Endodermal cell (in vitro differentiated cells): Measurements from ENCODE around the gene CTDSP1. TPM values are rescaled to one million over a fixed set of nuclear protein-coding genes. Genes with fewer than 3 reads are reported as not detected.

Experiments used
- DNase-seq: peaks from one replicate; pipeline ENCODE4 v3.0.0-alpha.2; 2017
- H3K27ac ChIP-seq: 2 replicates; pipeline ENCODE4 v1.5.1; 2013; ENCODE audit warnings: mild to moderate bottlenecking, low read depth, low read length, moderate library complexity
- H3K27me3 ChIP-seq: 2 replicates; pipeline ENCODE4 v1.6.1; 2013; ENCODE audit warnings: mild to moderate bottlenecking, low read length, moderate library complexity; ENCODE audit not compliant: insufficient read depth, control insufficient read depth, poor library complexity, severe bottlenecking
- H3K36me3 ChIP-seq: 2 replicates; pipeline ENCODE4 v1.7.0; 2013; ENCODE audit warnings: mild to moderate bottlenecking, low read length, moderate library complexity; ENCODE audit not compliant: control insufficient read depth, insufficient read depth
- H3K4me1 ChIP-seq: one replicate; pipeline ENCODE4 v1.7.0; 2013; ENCODE audit warnings: low read length; ENCODE audit not compliant: control insufficient read depth, insufficient read depth
- H3K4me3 ChIP-seq: 2 replicates; pipeline ENCODE4 v1.5.1; 2013; ENCODE audit warnings: mild to moderate bottlenecking, low read length, moderate library complexity
- H3K9ac ChIP-seq: 2 replicates; pipeline ENCODE4 v1.6.1; 2013; ENCODE audit warnings: mild to moderate bottlenecking, low read length, moderate library complexity; ENCODE audit not compliant: poor library complexity, severe bottlenecking; ENCODE audit errors: extremely low read depth
- H3K9me3 ChIP-seq: 2 replicates; pipeline ENCODE4 v1.6.1; 2013; ENCODE audit warnings: mild to moderate bottlenecking, low read length, moderate library complexity; ENCODE audit not compliant: control insufficient read depth
- H3K27ac Mint-ChIP-seq: 2 replicates; pipeline ENCODE4 v1.8.0; 2020; ENCODE audit warnings: mixed read lengths
- H3K27me3 Mint-ChIP-seq: 2 replicates; pipeline ENCODE4 v1.8.0; 2021; ENCODE audit warnings: mild to moderate bottlenecking, mixed read lengths; ENCODE audit not compliant: insufficient read depth
- H3K36me3 Mint-ChIP-seq: 2 replicates; pipeline ENCODE4 v1.8.0; 2020; ENCODE audit warnings: low read depth, mixed read lengths
- H3K4me1 Mint-ChIP-seq: 2 replicates; pipeline ENCODE4 v1.8.0; 2020; ENCODE audit warnings: mixed read lengths
- H3K4me3 Mint-ChIP-seq: 2 replicates; pipeline ENCODE4 v1.8.0; 2020; ENCODE audit warnings: mild to moderate bottlenecking, moderate library complexity, mixed read lengths
- H3K9me3 Mint-ChIP-seq: 2 replicates; pipeline ENCODE4 v1.8.0; 2020; ENCODE audit warnings: mild to moderate bottlenecking, mixed read lengths
- WGBS, 2 experiments: methylation state at CpG; one replicate each; pipeline versions ENCODE4 v1.1.5 to v1.1.7; 2013; ENCODE audit warnings: missing lambda C conversion rate in 2 of 2, mixed read lengths in 1 of 2; ENCODE audit not compliant: insufficient coverage in 1 of 2, insufficient read length in 1 of 2; 5-methylcytosine and 5-hydroxymethylcytosine counted together
- total RNA-seq, 2 donors: library from RNA; stranded (reverse); fragmentation: NEBNext Ultra II Directional in 1 of 2; extraction: Animal tissue kit (Norgen Biotek cat#: 25700) in 1 of 2; gene quantifications; 2 replicates in 1 of 2; 3 replicates in 1 of 2; pipeline ENCODE4 v1.2.1, GENCODE V29; 2021
- TF ChIP-seq, protein P1 (sequence below): fragments of 200-600 bp; sonication (generic); conservative IDR thresholded peaks from 2 replicates; pipeline ENCODE4 v1.5.0; 2021; ENCODE audit warnings: antibody characterized with exemption, mild to moderate bottlenecking

CTDSP1 gene
- total RNA-seq, 2 donors from 2014 or later, result 66.8 to 123 TPM

DNA sequence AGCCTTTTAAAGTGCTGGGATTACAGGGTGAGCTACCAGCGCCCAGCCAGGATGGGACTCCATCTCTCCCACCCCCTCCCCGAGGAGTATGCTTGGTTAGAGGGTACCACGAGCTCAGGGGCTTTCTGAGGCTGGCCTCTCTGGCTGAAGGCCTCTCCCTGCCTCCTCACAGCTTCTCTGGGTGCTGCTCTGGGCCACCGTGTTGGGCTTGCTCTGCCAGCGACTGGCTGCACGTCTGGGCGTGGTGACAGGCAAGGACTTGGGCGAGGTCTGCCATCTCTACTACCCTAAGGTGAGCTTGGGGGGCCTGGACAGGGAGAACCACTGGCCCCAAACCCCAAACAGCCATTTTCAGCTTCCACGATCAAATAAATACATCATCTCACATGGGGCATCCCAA lies 14.7 kb upstream of the CTDSP1 start:
- no peaks in the 10 kb centered on the region for H3K4me1 ChIP-seq
- no peak overlapping the region for H3K4me3 ChIP-seq
- H3K4me1 Mint-ChIP-seq, result peaks cover 1% of the 10 kb centered on the region
- no peaks in the 10 kb centered on the region for H3K36me3 Mint-ChIP-seq
- 89 to 91% methylated on average over 5 to 8 of the region's 9 CpGs for WGBS, 2 experiments
- DNase-seq, result no peak
- no peaks in the 10 kb centered on the region for H3K9me3 Mint-ChIP-seq
- H3K27ac Mint-ChIP-seq, result no peak overlapping the region
- no peaks in the 10 kb centered on the region for H3K27me3 ChIP-seq
- H3K9me3 ChIP-seq, result no peaks in the 10 kb centered on the region
- H3K4me3 Mint-ChIP-seq, result no peak overlapping the region
- no peaks in the 10 kb centered on the region for H3K36me3 ChIP-seq
- peaks cover 44% of the 10 kb centered on the region for H3K27me3 Mint-ChIP-seq
- TF ChIP-seq, protein P1, sequence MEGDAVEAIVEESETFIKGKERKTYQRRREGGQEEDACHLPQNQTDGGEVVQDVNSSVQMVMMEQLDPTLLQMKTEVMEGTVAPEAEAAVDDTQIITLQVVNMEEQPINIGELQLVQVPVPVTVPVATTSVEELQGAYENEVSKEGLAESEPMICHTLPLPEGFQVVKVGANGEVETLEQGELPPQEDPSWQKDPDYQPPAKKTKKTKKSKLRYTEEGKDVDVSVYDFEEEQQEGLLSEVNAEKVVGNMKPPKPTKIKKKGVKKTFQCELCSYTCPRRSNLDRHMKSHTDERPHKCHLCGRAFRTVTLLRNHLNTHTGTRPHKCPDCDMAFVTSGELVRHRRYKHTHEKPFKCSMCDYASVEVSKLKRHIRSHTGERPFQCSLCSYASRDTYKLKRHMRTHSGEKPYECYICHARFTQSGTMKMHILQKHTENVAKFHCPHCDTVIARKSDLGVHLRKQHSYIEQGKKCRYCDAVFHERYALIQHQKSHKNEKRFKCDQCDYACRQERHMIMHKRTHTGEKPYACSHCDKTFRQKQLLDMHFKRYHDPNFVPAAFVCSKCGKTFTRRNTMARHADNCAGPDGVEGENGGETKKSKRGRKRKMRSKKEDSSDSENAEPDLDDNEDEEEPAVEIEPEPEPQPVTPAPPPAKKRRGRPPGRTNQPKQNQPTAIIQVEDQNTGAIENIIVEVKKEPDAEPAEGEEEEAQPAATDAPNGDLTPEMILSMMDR, result no peak
- no peak overlapping the region for H3K27ac ChIP-seq
- no peak overlapping the region for H3K9ac ChIP-seq

DNA sequence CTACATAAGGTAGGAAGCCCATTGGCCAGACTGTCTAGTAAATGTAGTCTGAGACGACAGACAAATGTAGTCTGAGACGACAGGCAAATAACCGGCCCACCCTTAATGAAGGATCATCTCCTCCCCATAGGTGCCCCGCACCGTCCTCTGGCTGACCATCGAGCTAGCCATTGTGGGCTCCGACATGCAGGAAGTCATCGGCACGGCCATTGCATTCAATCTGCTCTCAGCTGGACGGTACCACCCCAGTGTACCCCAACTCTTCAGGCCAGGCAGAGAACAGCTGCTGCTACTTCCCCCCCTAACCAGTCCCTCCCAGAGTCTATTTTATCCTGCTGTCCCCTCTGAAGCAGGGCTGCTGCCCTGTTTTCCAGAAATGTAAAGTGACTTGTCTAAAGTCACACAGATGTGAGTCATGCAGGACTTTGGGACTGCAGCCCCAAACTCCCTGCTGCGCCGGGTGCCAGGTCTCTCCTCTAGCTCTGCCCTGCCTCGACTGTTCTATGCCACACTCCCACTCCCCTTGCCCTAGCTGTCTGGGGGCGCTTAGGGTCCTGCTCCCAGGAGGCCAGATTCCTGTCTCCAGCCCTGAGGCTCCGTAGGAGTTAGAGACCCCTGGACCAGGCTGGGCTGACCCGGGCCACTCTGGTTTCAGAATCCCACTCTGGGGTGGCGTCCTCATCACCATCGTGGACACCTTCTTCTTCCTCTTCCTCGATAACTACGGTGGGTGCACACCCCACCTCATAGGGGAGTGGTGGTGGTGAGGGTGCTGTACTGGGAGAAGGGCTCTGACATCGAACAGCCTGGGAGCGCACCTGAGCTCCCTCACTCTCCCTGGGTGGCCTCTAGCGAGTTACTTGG lies 12.9 kb upstream of the CTDSP1 start:
- peak; percentile 71 for DNase-seq
- TF ChIP-seq, protein P1, result no peak
- H3K27ac ChIP-seq, result no peak overlapping the region
- no peaks in the 10 kb centered on the region for H3K9me3 ChIP-seq
- peak overlapping the region; percentile 69 for H3K4me3 Mint-ChIP-seq
- H3K27ac Mint-ChIP-seq, result no peak overlapping the region
- H3K9ac ChIP-seq, result no peak overlapping the region
- 87 to 90% methylated on average over 16 to 21 of the region's 23 CpGs for WGBS, 2 experiments
- H3K4me1 Mint-ChIP-seq, result peaks cover 1% of the 10 kb centered on the region
- H3K4me1 ChIP-seq, result no peaks in the 10 kb centered on the region
- H3K4me3 ChIP-seq, result peak overlapping the region; percentile 66
- H3K36me3 ChIP-seq, result no peaks in the 10 kb centered on the region
- H3K36me3 Mint-ChIP-seq, result no peaks in the 10 kb centered on the region
- no peaks in the 10 kb centered on the region for H3K9me3 Mint-ChIP-seq
- peaks cover 41% of the 10 kb centered on the region for H3K27me3 Mint-ChIP-seq
- no peaks in the 10 kb centered on the region for H3K27me3 ChIP-seq

DNA sequence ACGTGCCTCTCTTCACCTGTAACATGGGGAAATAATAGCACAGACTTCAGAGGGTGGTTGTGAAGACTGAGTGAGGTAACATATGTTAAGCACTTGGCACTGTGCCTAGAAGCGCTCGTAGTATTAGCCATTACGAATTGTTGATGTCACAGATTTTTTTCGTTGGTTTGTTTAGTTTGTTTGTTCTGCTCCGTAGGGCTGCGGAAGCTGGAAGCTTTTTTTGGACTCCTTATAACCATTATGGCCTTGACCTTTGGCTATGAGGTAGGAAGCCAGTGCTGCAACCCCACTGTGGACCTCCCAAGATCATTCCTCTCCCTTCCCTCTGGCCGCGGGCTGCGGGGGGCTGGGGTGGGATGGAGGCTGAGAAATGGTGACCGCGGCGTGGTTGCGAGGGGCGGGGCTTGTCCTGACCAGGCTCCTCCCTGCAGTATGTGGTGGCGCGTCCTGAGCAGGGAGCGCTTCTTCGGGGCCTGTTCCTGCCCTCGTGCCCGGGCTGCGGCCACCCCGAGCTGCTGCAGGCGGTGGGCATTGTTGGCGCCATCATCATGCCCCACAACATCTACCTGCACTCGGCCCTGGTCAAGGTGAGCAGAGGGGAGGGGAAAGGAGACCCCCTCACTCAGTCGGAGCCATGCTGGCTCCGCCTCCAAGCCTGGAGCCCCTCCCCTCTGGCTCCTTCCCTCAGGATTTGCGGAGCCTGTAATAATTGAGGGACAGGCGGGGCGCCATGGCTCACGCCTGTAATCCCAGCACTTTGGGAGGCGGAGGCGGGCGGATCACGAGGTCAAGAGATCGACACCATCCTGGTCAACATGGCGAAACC lies 12.1 kb upstream of the CTDSP1 start:
- H3K4me1 Mint-ChIP-seq, result peaks cover 1% of the 10 kb centered on the region
- no peaks in the 10 kb centered on the region for H3K9me3 Mint-ChIP-seq
- no peak overlapping the region for H3K9ac ChIP-seq

More for the DNA sequence above, 12.1 kb upstream of the CTDSP1 start:
- TF ChIP-seq, protein P1, result no peak
- Histone ChIP-seq H3K9me3 (no peaks in the 10 kb centered on the region), H3K36me3 (no peaks in the 10 kb centered on the region), H3K4me1 (no peaks in the 10 kb centered on the region), H3K27ac (no peak overlapping the region), H3K4me3 (peak overlapping the region; percentile 66), H3K27me3 (no peaks in the 10 kb centered on the region)
- H3K27ac Mint-ChIP-seq, result peak overlapping the region; percentile 89
- H3K27me3 Mint-ChIP-seq, result peaks cover 38% of the 10 kb centered on the region
- WGBS, 2 experiments, result 22 to 31% methylated on average over 16 to 38 of the region's 38 CpGs
- H3K36me3 Mint-ChIP-seq, result no peaks in the 10 kb centered on the region
- DNase-seq, result peak; percentile 93
- peak overlapping the region; percentile 69 for H3K4me3 Mint-ChIP-seq
